ENCODE measurements around the gene WFIKKN1. TPM values are rescaled to one million over a fixed set of nuclear protein-coding genes. Genes with fewer than 3 reads are reported as not detected.

Gene WFIKKN1
- total RNA-seq, 2 experiments from 2014 or later = 0.74 to 1.1 TPM

- DNase-seq (peak; percentile 100), ATAC-seq (peak; percentile 88)
- ChIA-PET POLR2A (no interaction called here), CTCF (interaction anchor here (1.0 kb wide), 1 partner anchor 19 kb away, joined by 6 read pairs; no protein-coding TSS in a partner anchor)
- intact Hi-C loops (cut with DNase I, micrococcal nuclease) = loop anchor here (1.0 to 5.0 kb wide), 25 partner anchors 19 to 1948 kb away; partner anchors contain the start of genes CAPN15 (in 2 of the 2), METTL26 (in 2 of the 2), AXIN1 (in 1 of the 2) and CHTF18 (in 1 of the 2)
- peaks cover 22% of the 10 kb centered on the region for H3K4me1 Mint-ChIP-seq
- peak within 1 kb of the TSS; percentile 79 for H3K4me3 Mint-ChIP-seq
- H3K27me3 Mint-ChIP-seq = no peaks in the 10 kb centered on the region
- H3K9me3 Mint-ChIP-seq (ENCODE audit: low read depth) = no peaks in the 10 kb centered on the region
- peak within 1 kb of the TSS; percentile 100 for H3K27ac Mint-ChIP-seq
- peaks cover 13% of the 10 kb centered on the region for H3K36me3 Mint-ChIP-seq (ENCODE audit: low read depth)
These were observed 41.1 kb upstream of the WFIKKN1 start, which contains the start of gene RAB40C for GRCh38 chr16:589658-590187. RAB40C (plus strand) TSS chr16:590066; CDS start chr16:590292, 226 bp downstream.

GRCh38 chr16:590188-590814 is 40.5 kb upstream of the WFIKKN1 start:
- H3K9me3 Mint-ChIP-seq (ENCODE audit: low read depth) = no peaks in the 10 kb centered on the region
- H3K27me3 Mint-ChIP-seq = no peaks in the 10 kb centered on the region
- peak overlapping the region; percentile 79 for H3K4me3 Mint-ChIP-seq
- H3K4me1 Mint-ChIP-seq = peaks cover 22% of the 10 kb centered on the region
- POLR2A ChIA-PET = no interaction called here
- intact Hi-C loops (cut with DNase I, micrococcal nuclease) = no loop called here
- DNase-seq (peak; percentile 47), ATAC-seq (no peak)
- peaks cover 13% of the 10 kb centered on the region for H3K36me3 Mint-ChIP-seq (ENCODE audit: low read depth)
- CTCF ChIA-PET = interaction anchor here (0.5 to 0.6 kb wide), 2 partner anchors 33 to 59 kb away, joined by 3 read pairs; partner anchors contain the start of gene WDR90
- peak overlapping the region; percentile 69 for H3K27ac Mint-ChIP-seq

- peaks cover 22% of the 10 kb centered on the region for H3K4me1 Mint-ChIP-seq
- ChIA-PET CTCF (interaction anchor here (0.5 to 0.6 kb wide), 2 partner anchors 33 to 58 kb away, joined by 3 read pairs; partner anchors contain the start of gene WDR90), POLR2A (no interaction called here)
- no peak for DNase-seq
- ATAC-seq = no peak
- H3K27me3 Mint-ChIP-seq = no peaks in the 10 kb centered on the region
- peak overlapping the region; percentile 79 for H3K4me3 Mint-ChIP-seq
- intact Hi-C loops (cut with DNase I, micrococcal nuclease) = no loop called here
- H3K9me3 Mint-ChIP-seq (ENCODE audit: low read depth) = no peaks in the 10 kb centered on the region
- peaks cover 13% of the 10 kb centered on the region for H3K36me3 Mint-ChIP-seq (ENCODE audit: low read depth)
- H3K27ac Mint-ChIP-seq = peak overlapping the region; percentile 69
These were observed 40.0 kb upstream of the WFIKKN1 start for GRCh38 chr16:590815-591200.

GRCh38 chr16:591231-591630 is 39.6 kb upstream of the WFIKKN1 start:
- no peaks in the 10 kb centered on the region for H3K27me3 Mint-ChIP-seq
- H3K9me3 Mint-ChIP-seq (ENCODE audit: low read depth) = no peaks in the 10 kb centered on the region
- no peak for ATAC-seq
- CTCF ChIA-PET = no interaction called here
- peaks cover 25% of the 10 kb centered on the region for H3K4me1 Mint-ChIP-seq
- peaks cover 13% of the 10 kb centered on the region for H3K36me3 Mint-ChIP-seq (ENCODE audit: low read depth)
- intact Hi-C loops (cut with DNase I, micrococcal nuclease) = no loop called here
- H3K4me3 Mint-ChIP-seq = peak overlapping the region; percentile 79
- peak overlapping the region; percentile 69 for H3K27ac Mint-ChIP-seq
- no peak for DNase-seq
- POLR2A ChIA-PET = no interaction called here

GRCh38 chr16:591892-592517 is 38.8 kb upstream of the WFIKKN1 start:
- ATAC-seq (no peak), DNase-seq (no peak)
- Mint-ChIP-seq H3K27ac (no peak overlapping the region), H3K4me1 (peaks cover 25% of the 10 kb centered on the region), H3K4me3 (peak overlapping the region; percentile 79), H3K27me3 (no peaks in the 10 kb centered on the region), H3K36me3 (ENCODE audit: low read depth) (peaks cover 17% of the 10 kb centered on the region), H3K9me3 (ENCODE audit: low read depth) (no peaks in the 10 kb centered on the region)
- intact Hi-C loops (cut with DNase I, micrococcal nuclease) = no loop called here
- POLR2A ChIA-PET = no interaction called here
- CTCF ChIA-PET = interaction anchor here (1.0 kb wide), 1 partner anchor 18 kb away, joined by 4 read pairs; no protein-coding TSS in a partner anchor

- Mint-ChIP-seq H3K9me3 (ENCODE audit: low read depth) (no peaks in the 10 kb centered on the region), H3K27ac (no peak overlapping the region), H3K4me3 (no peak overlapping the region), H3K27me3 (no peaks in the 10 kb centered on the region), H3K4me1 (peaks cover 21% of the 10 kb centered on the region), H3K36me3 (ENCODE audit: low read depth) (peaks cover 13% of the 10 kb centered on the region)
- intact Hi-C loops (cut with DNase I, micrococcal nuclease) = no loop called here
- DNase-seq (no peak), ATAC-seq (no peak)
- ChIA-PET POLR2A (no interaction called here), CTCF (interaction anchor here (0.7 to 1.0 kb wide), 2 partner anchors 17 to 194 kb away, joined by 3 to 4 read pairs; no protein-coding TSS in a partner anchor)
These were observed 38.1 kb upstream of the WFIKKN1 start for GRCh38 chr16:592518-593306.

- Mint-ChIP-seq H3K9me3 (ENCODE audit: low read depth) (no peaks in the 10 kb centered on the region), H3K36me3 (ENCODE audit: low read depth) (peaks cover 7% of the 10 kb centered on the region), H3K27me3 (no peaks in the 10 kb centered on the region), H3K27ac (no peak overlapping the region), H3K4me3 (no peak overlapping the region), H3K4me1 (peaks cover 21% of the 10 kb centered on the region)
- ATAC-seq (no peak), DNase-seq (no peak)
- intact Hi-C loops (cut with DNase I, micrococcal nuclease) = no loop called here
- ChIA-PET CTCF (interaction anchor here (0.7 kb wide), 1 partner anchor 195 kb away, joined by 3 read pairs; no protein-coding TSS in a partner anchor), POLR2A (no interaction called here)
These were observed 37.4 kb upstream of the WFIKKN1 start for GRCh38 chr16:593406-593805.

GRCh38 chr16:593807-594206 is 37.0 kb upstream of the WFIKKN1 start:
- ChIA-PET POLR2A (no interaction called here), CTCF (interaction anchor here (0.7 kb wide), 1 partner anchor 195 kb away, joined by 3 read pairs; no protein-coding TSS in a partner anchor)
- ATAC-seq (no peak), DNase-seq (no peak)
- Mint-ChIP-seq H3K4me1 (peaks cover 21% of the 10 kb centered on the region), H3K36me3 (ENCODE audit: low read depth) (peaks cover 4% of the 10 kb centered on the region), H3K9me3 (ENCODE audit: low read depth) (no peaks in the 10 kb centered on the region), H3K4me3 (no peak overlapping the region), H3K27me3 (no peaks in the 10 kb centered on the region), H3K27ac (no peak overlapping the region)
- intact Hi-C loops (cut with DNase I, micrococcal nuclease) = no loop called here

GRCh38 chr16:595094-595528 is 35.7 kb upstream of the WFIKKN1 start:
- Mint-ChIP-seq H3K36me3 (ENCODE audit: low read depth) (peaks cover 6% of the 10 kb centered on the region), H3K4me3 (no peak overlapping the region), H3K9me3 (ENCODE audit: low read depth) (no peaks in the 10 kb centered on the region), H3K4me1 (peaks cover 21% of the 10 kb centered on the region), H3K27me3 (no peaks in the 10 kb centered on the region), H3K27ac (no peak overlapping the region)
- intact Hi-C loops (cut with DNase I, micrococcal nuclease) = no loop called here
- DNase-seq (no peak), ATAC-seq (no peak)
- ChIA-PET POLR2A (interaction anchor here (0.6 kb wide), 1 partner anchor 313 kb away, joined by 3 read pairs; no protein-coding TSS in a partner anchor), CTCF (no interaction called here)

GRCh38 chr16:595942-596735 is 34.6 kb upstream of the WFIKKN1 start:
- DNase-seq (no peak), ATAC-seq (no peak)
- POLR2A ChIA-PET = no interaction called here
- Mint-ChIP-seq H3K36me3 (ENCODE audit: low read depth) (peaks cover 6% of the 10 kb centered on the region), H3K4me3 (no peak overlapping the region), H3K27ac (no peak overlapping the region), H3K4me1 (peaks cover 14% of the 10 kb centered on the region), H3K27me3 (no peaks in the 10 kb centered on the region), H3K9me3 (ENCODE audit: low read depth) (no peaks in the 10 kb centered on the region)
- CTCF ChIA-PET = no interaction called here
- intact Hi-C loops (cut with DNase I, micrococcal nuclease) = no loop called here

GRCh38 chr16:596736-597060 is 34.1 kb upstream of the WFIKKN1 start:
- intact Hi-C loops (cut with DNase I, micrococcal nuclease) = no loop called here
- Mint-ChIP-seq H3K4me1 (peaks cover 12% of the 10 kb centered on the region), H3K9me3 (ENCODE audit: low read depth) (no peaks in the 10 kb centered on the region), H3K36me3 (ENCODE audit: low read depth) (peaks cover 6% of the 10 kb centered on the region), H3K4me3 (no peak overlapping the region), H3K27me3 (no peaks in the 10 kb centered on the region), H3K27ac (no peak overlapping the region)
- DNase-seq = no peak
- no peak for ATAC-seq
- POLR2A ChIA-PET = no interaction called here
- CTCF ChIA-PET = no interaction called here
